Measurements from ENCODE around the gene ABCB10. TPM values are rescaled to one million over a fixed set of nuclear protein-coding genes. Genes with fewer than 3 reads are reported as not detected.
A peak's percentile ranks its signal among the peaks of the same experiment; 100 is the strongest.
"Not testable (repeated sequence)": the region's sequence is repeated elsewhere in the genome, so short reads cannot be mapped to it uniquely, and the experiment has no call there.

Gene ABCB10
- total RNA-seq, 6 donors from 2014 or later, result 11.1 to 21.3 (median 17.7) TPM

DNA sequence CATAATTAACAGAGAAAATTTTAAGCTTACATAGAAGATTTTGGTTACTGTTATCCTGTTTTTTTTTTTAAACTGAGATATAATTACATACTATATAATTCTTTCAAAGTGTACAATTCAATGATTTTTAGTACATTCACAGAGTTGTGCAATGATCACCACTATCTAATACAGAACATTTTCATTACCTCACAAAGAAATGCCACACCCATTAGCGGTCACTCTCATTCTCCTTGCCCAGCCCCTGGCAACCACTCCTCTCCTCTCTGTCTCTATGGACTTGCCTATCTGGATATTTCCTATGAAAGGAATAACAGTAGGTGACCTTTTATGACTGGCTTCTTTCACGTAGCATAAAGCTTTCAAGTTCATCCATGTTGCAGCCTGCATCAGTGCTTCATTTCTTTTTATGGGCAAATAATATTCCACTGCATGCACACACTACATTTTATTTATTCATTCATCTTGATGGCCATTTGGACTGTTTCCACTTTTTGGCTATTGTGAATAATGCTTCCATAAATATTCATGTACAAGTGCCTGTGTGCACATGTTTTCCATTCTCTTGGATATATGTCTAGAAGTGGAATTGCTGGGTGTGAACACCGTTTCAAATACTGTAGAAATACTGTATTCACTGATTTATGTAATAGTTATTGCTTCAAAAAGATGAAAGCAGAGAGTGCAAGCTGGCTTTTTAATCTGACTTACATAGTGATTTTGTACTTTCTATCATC, 40.9 kb upstream of the ABCB10 start:
- 90 to 97% methylated on average over 3 of the region's 3 CpGs for WGBS, 2 donors
- no peak overlapping the region for H3K4me3 ChIP-seq
- TF ChIP-seq EP300 (IDR thresholded peaks at IDR 0.05) (no peak), POLR2A (IDR thresholded peaks at IDR 0.05) (no peak), POLR2AphosphoS5 (IDR thresholded peaks at IDR 0.05) (no peak)
- TF ChIP-seq, protein P1, sequence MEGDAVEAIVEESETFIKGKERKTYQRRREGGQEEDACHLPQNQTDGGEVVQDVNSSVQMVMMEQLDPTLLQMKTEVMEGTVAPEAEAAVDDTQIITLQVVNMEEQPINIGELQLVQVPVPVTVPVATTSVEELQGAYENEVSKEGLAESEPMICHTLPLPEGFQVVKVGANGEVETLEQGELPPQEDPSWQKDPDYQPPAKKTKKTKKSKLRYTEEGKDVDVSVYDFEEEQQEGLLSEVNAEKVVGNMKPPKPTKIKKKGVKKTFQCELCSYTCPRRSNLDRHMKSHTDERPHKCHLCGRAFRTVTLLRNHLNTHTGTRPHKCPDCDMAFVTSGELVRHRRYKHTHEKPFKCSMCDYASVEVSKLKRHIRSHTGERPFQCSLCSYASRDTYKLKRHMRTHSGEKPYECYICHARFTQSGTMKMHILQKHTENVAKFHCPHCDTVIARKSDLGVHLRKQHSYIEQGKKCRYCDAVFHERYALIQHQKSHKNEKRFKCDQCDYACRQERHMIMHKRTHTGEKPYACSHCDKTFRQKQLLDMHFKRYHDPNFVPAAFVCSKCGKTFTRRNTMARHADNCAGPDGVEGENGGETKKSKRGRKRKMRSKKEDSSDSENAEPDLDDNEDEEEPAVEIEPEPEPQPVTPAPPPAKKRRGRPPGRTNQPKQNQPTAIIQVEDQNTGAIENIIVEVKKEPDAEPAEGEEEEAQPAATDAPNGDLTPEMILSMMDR (IDR thresholded peaks at IDR 0.05), result no peak
- peak overlapping the region in 2 of 4 donors; percentile 20 to 42 for H3K27ac ChIP-seq
- H3K27me3 ChIP-seq, result no peaks in the 10 kb centered on the region
- no peaks in the 10 kb centered on the region for H3K9me3 ChIP-seq
- H3K36me3 ChIP-seq, result peaks cover 8 to 33% (median 22%) of the 10 kb centered on the region in 4 donors
- peak in 1 of 2 donors; percentile 80 for ATAC-seq (ENCODE audit: low FRiP score in 2 of 2)
- peaks cover 3 to 4% (median 3%) of the 10 kb centered on the region in 4 donors for H3K4me1 ChIP-seq
- DNase-seq, result no peak

- 73 to 75% methylated on average over 3 of the region's 3 CpGs for WGBS, 2 donors
- H3K4me1 ChIP-seq, result peaks cover 3 to 4% (median 3%) of the 10 kb centered on the region in 4 donors
- TF ChIP-seq POLR2AphosphoS5 (IDR thresholded peaks at IDR 0.05) (no peak), POLR2A (IDR thresholded peaks at IDR 0.05) (no peak), EP300 (IDR thresholded peaks at IDR 0.05) (no peak)
- TF ChIP-seq, protein P1 (IDR thresholded peaks at IDR 0.05), result no peak
- H3K9me3 ChIP-seq, result no peaks in the 10 kb centered on the region
- no peak for DNase-seq
- no peak overlapping the region for H3K4me3 ChIP-seq
- peak overlapping the region; percentile 49 to 74 (median 61) for H3K27ac ChIP-seq
- no peak for ATAC-seq (ENCODE audit: low FRiP score in 2 of 2)
- H3K27me3 ChIP-seq, result no peaks in the 10 kb centered on the region
- H3K36me3 ChIP-seq, result peaks cover 8 to 40% (median 29%) of the 10 kb centered on the region in 4 donors
Measured at GRCh38 chr1:229597877-229598276, 39.4 kb upstream of the ABCB10 start.

DNA sequence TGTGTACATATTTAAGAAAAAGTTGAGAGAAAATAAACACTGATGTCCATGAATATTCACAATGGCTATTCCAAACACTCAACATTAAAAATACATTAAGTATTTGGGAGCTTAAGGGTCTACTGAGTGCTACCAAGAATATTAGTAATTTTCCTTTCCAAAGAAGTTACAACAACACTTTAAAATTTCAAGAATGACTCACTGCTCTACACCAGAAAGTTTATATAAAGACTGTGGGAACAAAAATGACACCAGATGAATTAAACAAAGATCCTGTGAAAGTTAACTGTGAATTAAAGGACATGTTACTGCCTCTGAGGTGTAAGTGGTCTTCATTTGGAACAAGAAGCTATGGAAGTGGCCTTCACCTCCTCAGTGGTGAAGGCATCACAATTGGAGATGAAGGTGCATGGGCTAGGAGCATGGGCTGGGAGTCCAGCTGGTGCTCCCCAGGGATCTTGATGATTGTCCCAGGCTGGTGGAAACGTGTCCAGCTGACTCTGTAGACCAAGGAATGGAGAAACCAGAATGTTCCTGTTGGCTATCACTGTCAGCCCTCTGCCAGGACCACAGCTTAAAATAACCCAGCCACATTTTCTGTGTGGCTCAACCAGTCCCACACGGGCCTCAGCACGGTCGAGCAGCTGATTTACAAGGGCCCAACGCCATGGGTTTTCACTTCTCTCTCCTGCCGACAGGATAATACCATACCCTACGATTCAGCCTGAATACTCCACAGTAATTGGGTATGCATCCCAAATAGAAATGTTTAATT, 38.6 kb upstream of the ABCB10 start:
- peak in 1 of 2 donors; percentile 25 for DNase-seq
- 67 to 72% methylated on average over 7 of the region's 7 CpGs for WGBS, 2 donors

DNA sequence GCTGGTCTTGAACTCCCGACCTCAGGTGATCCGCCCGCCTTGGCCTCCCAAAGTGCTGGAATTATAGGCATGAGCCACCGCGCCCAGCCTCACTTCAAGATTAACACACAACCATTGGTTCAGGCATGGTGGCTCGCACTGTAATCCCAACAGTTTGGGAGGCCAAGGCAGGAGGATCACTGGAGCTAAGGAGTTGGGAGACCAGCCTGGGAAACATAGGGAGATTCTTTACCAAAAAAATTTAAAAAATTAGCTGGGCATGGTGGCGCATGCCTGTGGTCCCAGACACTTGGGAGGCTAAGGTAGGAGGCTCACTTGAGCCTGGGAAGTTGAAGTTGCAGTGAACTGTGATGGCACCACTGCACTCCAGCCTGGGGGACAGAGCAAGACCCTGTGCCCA, 37.4 kb upstream of the ABCB10 start:
- not testable (repeated sequence) for H3K4me1 ChIP-seq; H3K9me3 ChIP-seq; DNase-seq; H3K27me3 ChIP-seq; H3K4me3 ChIP-seq; ATAC-seq (ENCODE audit: low FRiP score in 2 of 2)
- Histone ChIP-seq H3K36me3 (peaks cover 0 to 31% (median 20%) of the 10 kb centered on the region in 4 donors), H3K27ac (peak overlapping the region in 1 of 4 donors; percentile 70)
- 94 to 100% methylated on average over 7 of the region's 7 CpGs for WGBS, 2 donors

More for the DNA sequence above, 38.6 kb upstream of the ABCB10 start:
- Histone ChIP-seq H3K4me3 (no peak overlapping the region), H3K9me3 (no peaks in the 10 kb centered on the region), H3K27me3 (no peaks in the 10 kb centered on the region), H3K27ac (peak overlapping the region; percentile 49 to 74 (median 61)), H3K4me1 (peaks cover 3 to 4% (median 3%) of the 10 kb centered on the region in 4 donors), H3K36me3 (peaks cover 5 to 38% (median 24%) of the 10 kb centered on the region in 4 donors)
- peak; percentile 58 to 78 for ATAC-seq (ENCODE audit: low FRiP score in 2 of 2)
- peak in 1 of 4 donors; percentile 12 for TF ChIP-seq EP300 (IDR thresholded peaks at IDR 0.05)
- peak in 1 of 2 donors; percentile 57 for TF ChIP-seq POLR2AphosphoS5 (IDR thresholded peaks at IDR 0.05)
- TF ChIP-seq, protein P1 (IDR thresholded peaks at IDR 0.05), result peak in 2 of 6 experiments; percentile 10 to 11
- TF ChIP-seq POLR2A (IDR thresholded peaks at IDR 0.05), result no peak
